ENCODE results near the gene STARD10. TPM values are rescaled to one million over a fixed set of nuclear protein-coding genes. Genes with fewer than 3 reads are reported as not detected.
A peak's percentile ranks its signal among the peaks of the same experiment; 100 is the strongest.

The STARD10 gene
- total RNA-seq, 4 donors from 2014 or later: 39.1 to 103 (median 71.1) TPM

- Histone ChIP-seq H3K9me3 (no peaks in the 10 kb centered on the region), H3K4me3 (no peak overlapping the region), H3K36me3 (no peaks in the 10 kb centered on the region), H3K27ac (no peak overlapping the region), H3K27me3 (no peaks in the 10 kb centered on the region), H3K4me1 (peaks cover 19 to 25% of the 10 kb centered on the region in 2 donors)
- ATAC-seq (no peak), DNase-seq (no peak)
- no peak for TF ChIP-seq CTCF (IDR thresholded peaks at IDR 0.05 in 4 of 5, conservative IDR thresholded peaks at IDR 0.05 in 1 of 5)
- TF ChIP-seq POLR2A (IDR thresholded peaks at IDR 0.05): no peak
- intact Hi-C loops (cut with DNase I; ENCODE audit: low total_unique reads) (no loop called here), in situ Hi-C loops (cut with MboI; ENCODE audit: low sequenced_read_pairs in 4 of 4) (loop anchor here in 2 of 4 donors (5.0 to 10.0 kb wide), 2 partner anchors 52 to 55 kb away; no protein-coding TSS in a partner anchor)
Observed at GRCh38 chr11:72779495-72780128, 14.2 kb downstream of the STARD10 start.

- H3K9me3 ChIP-seq: no peaks in the 10 kb centered on the region
- no peak for DNase-seq
- in situ Hi-C loops (cut with MboI; ENCODE audit: low sequenced_read_pairs in 4 of 4): no loop called here
- no peak for ATAC-seq
- intact Hi-C loops (cut with DNase I; ENCODE audit: low total_unique reads): no loop called here
- no peak overlapping the region for H3K4me3 ChIP-seq
- no peaks in the 10 kb centered on the region for H3K27me3 ChIP-seq
- TF ChIP-seq CTCF (IDR thresholded peaks at IDR 0.05 in 4 of 5, conservative IDR thresholded peaks at IDR 0.05 in 1 of 5): no peak
- no peak for TF ChIP-seq POLR2A (IDR thresholded peaks at IDR 0.05)
- H3K36me3 ChIP-seq: no peaks in the 10 kb centered on the region
- peaks cover 21 to 25% of the 10 kb centered on the region in 2 donors for H3K4me1 ChIP-seq
- peak overlapping the region in 1 of 4 donors; percentile 53 for H3K27ac ChIP-seq
Observed at GRCh38 chr11:72778535-72779494, 15.0 kb downstream of the STARD10 start.

GRCh38 chr11:72777755-72778278, 16.0 kb downstream of the STARD10 start:
- Histone ChIP-seq H3K9me3 (no peaks in the 10 kb centered on the region), H3K36me3 (no peaks in the 10 kb centered on the region), H3K4me3 (no peak overlapping the region), H3K4me1 (peaks cover 31 to 34% of the 10 kb centered on the region in 2 donors), H3K27ac (peak overlapping the region; percentile 50 to 57 (median 54)), H3K27me3 (no peaks in the 10 kb centered on the region)
- in situ Hi-C loops (cut with MboI; ENCODE audit: low sequenced_read_pairs in 4 of 4) (no loop called here), intact Hi-C loops (cut with DNase I; ENCODE audit: low total_unique reads) (no loop called here)
- TF ChIP-seq CTCF (IDR thresholded peaks at IDR 0.05 in 4 of 5, conservative IDR thresholded peaks at IDR 0.05 in 1 of 5): no peak
- no peak for TF ChIP-seq POLR2A (IDR thresholded peaks at IDR 0.05)
- DNase-seq: no peak
- ATAC-seq: no peak

GRCh38 chr11:72776844-72777754, 16.7 kb downstream of the STARD10 start:
- DNase-seq (peak in 1 of 2 donors; percentile 47), ATAC-seq (no peak)
- Histone ChIP-seq H3K4me1 (peaks cover 31 to 40% of the 10 kb centered on the region in 2 donors), H3K27ac (peak overlapping the region; percentile 50 to 57 (median 54)), H3K36me3 (no peaks in the 10 kb centered on the region), H3K27me3 (no peaks in the 10 kb centered on the region), H3K9me3 (no peaks in the 10 kb centered on the region), H3K4me3 (no peak overlapping the region)
- TF ChIP-seq CTCF (IDR thresholded peaks at IDR 0.05 in 4 of 5, conservative IDR thresholded peaks at IDR 0.05 in 1 of 5) (no peak), POLR2A (IDR thresholded peaks at IDR 0.05) (no peak)
- in situ Hi-C loops (cut with MboI; ENCODE audit: low sequenced_read_pairs in 4 of 4) (no loop called here), intact Hi-C loops (cut with DNase I; ENCODE audit: low total_unique reads) (no loop called here)

Data from gastrocnemius medialis (tissue), 4 donors.